SK-N-SH treated with all-trans-retinoic acid at 6 μM for 48 hours (cell line): ENCODE data around the gene SERPINB4.
"Not testable (repeated sequence)": the region's sequence is repeated elsewhere in the genome, so short reads cannot be mapped to it uniquely, and the experiment has no call there.

ENCODE experiments used
- ATAC-seq: fragments of 200-7000 bp; cut with Tn5 transposase; 3 replicates; pipeline ENCODE4 v1.9.1; 2020; ENCODE audit warnings: mild to moderate bottlenecking, moderate library complexity
- ARNTL ChIP-seq: fragments of 450-650 bp; formaldehyde crosslinking; IDR thresholded peaks from 2 replicates; pipeline ENCODE4 v1.5.0; 2020; ENCODE audit warnings: low read depth, mild to moderate bottlenecking, moderate library complexity, borderline replicate concordance
- ESRRG ChIP-seq: fragments of 250-450 bp; sonication (Bioruptor Pico); IDR thresholded peaks from 2 replicates; pipeline ENCODE4 v1.6.1; 2021; ENCODE audit warnings: mild to moderate bottlenecking
- GLIS3 ChIP-seq: fragments of 250-450 bp; sonication (Bioruptor Pico); IDR thresholded peaks from 2 replicates; pipeline ENCODE4 v1.5.0; 2020; ENCODE audit warnings: mild to moderate bottlenecking, moderate library complexity
- ISL1 ChIP-seq: fragments of 250-450 bp; sonication (Bioruptor Pico); IDR thresholded peaks from 2 replicates; pipeline ENCODE4 v2.1.2; 2022; ENCODE audit warnings: mild to moderate bottlenecking, moderate library complexity
- PPARA ChIP-seq: fragments of 250-450 bp; sonication (Bioruptor Pico); IDR thresholded peaks from 2 replicates; pipeline ENCODE4 v1.5.0; 2020; ENCODE audit warnings: mild to moderate bottlenecking, borderline replicate concordance
- RARB ChIP-seq: fragments of 250-450 bp; sonication (Bioruptor Pico); IDR thresholded peaks from 2 replicates; pipeline ENCODE4 v1.8.0; 2021; ENCODE audit warnings: mild to moderate bottlenecking, moderate library complexity
- TOX ChIP-seq: fragments of 250-450 bp; sonication (Bioruptor Pico); IDR thresholded peaks from 2 replicates; pipeline ENCODE4 v1.8.0; 2021; ENCODE audit warnings: mild to moderate bottlenecking, moderate library complexity, borderline replicate concordance
- ZFP3 ChIP-seq: fragments of 250-450 bp; sonication (Bioruptor Pico); IDR thresholded peaks from 2 replicates; pipeline ENCODE4 v1.5.0; 2020; ENCODE audit warnings: mild to moderate bottlenecking, moderate library complexity
- ZFP30 ChIP-seq: fragments of 450-650 bp; formaldehyde crosslinking; IDR thresholded peaks from 2 replicates; pipeline ENCODE4 v1.5.0; 2022; ENCODE audit warnings: mild to moderate bottlenecking, moderate library complexity
- ZNF565 ChIP-seq: fragments of 450-650 bp; formaldehyde crosslinking; conservative IDR thresholded peaks from 2 replicates; pipeline ENCODE4 v1.5.0; 2020; ENCODE audit warnings: low read depth, mild to moderate bottlenecking, moderate library complexity
- ZNF70 ChIP-seq: fragments of 450-650 bp; formaldehyde crosslinking; IDR thresholded peaks from 2 replicates; pipeline ENCODE4 v1.5.0; 2020; ENCODE audit warnings: mild to moderate bottlenecking, moderate library complexity
- ZNF8 ChIP-seq: fragments of 450-650 bp; formaldehyde crosslinking; IDR thresholded peaks from 2 replicates; pipeline ENCODE4 v1.5.0; 2020; ENCODE audit warnings: mild to moderate bottlenecking, moderate library complexity
- TF ChIP-seq, protein P1 (sequence below): fragments of 250-450 bp; sonication (Bioruptor Pico); IDR thresholded peaks from 2 replicates; pipeline ENCODE4 v1.8.0; 2021; ENCODE audit warnings: low read depth, mild to moderate bottlenecking, moderate library complexity, borderline replicate concordance
- TF ChIP-seq, protein P2 (sequence below): fragments of 250-450 bp; sonication (Bioruptor Pico); IDR thresholded peaks from 2 replicates; pipeline ENCODE4 v1.5.0; 2020; ENCODE audit warnings: mild to moderate bottlenecking, moderate library complexity
- TF ChIP-seq, protein P3 (sequence below): fragments of 250-450 bp; sonication (Bioruptor Pico); IDR thresholded peaks from 2 replicates; pipeline ENCODE4 v1.5.1; 2021; ENCODE audit warnings: mild to moderate bottlenecking, moderate library complexity
- TF ChIP-seq, protein P4 (sequence below): fragments of 250-450 bp; sonication (Bioruptor Pico); IDR thresholded peaks from 2 replicates; pipeline ENCODE4 v1.5.1; 2020; ENCODE audit warnings: low read depth, mild to moderate bottlenecking, moderate library complexity
- TF ChIP-seq, protein P5 (sequence below): fragments of 250-450 bp; sonication (Bioruptor Pico); IDR thresholded peaks from 2 replicates; pipeline ENCODE4 v1.8.0; 2020; ENCODE audit warnings: mild to moderate bottlenecking, moderate library complexity, borderline replicate concordance

The SERPINB4 gene

DNA sequence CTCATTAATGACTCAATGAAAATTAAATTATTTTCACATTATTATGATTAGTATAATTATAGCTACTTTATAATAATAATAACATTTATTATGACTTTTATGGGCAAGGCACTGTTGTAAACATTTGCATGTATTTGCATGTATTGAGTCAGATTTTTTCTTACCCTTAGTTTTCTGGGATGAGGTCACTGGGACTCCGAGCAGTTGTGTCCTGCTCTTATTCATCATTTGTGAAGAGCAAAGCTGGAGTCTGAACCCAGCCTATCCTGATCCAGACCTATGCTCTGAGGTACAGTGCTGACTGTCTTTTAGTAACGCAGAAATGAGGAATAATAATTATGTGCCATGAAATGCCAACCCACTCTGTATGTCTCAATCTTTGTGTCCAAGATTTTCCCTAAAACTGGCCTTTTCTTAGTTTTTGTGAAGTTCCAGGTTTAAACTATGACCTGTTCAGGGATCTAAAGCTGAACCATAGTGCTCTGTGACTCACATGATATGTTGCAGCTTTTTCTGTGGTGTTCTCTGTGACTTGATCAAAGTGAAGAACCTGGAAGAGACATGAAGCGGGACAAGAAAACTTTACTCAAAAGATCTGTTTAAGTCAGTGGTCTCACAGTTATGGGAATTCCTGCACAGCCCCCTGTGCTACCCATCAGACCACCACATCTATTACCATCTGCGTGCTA is 1.2 kb downstream of the SERPINB4 start:
- not testable (repeated sequence) for ATAC-seq

DNA sequence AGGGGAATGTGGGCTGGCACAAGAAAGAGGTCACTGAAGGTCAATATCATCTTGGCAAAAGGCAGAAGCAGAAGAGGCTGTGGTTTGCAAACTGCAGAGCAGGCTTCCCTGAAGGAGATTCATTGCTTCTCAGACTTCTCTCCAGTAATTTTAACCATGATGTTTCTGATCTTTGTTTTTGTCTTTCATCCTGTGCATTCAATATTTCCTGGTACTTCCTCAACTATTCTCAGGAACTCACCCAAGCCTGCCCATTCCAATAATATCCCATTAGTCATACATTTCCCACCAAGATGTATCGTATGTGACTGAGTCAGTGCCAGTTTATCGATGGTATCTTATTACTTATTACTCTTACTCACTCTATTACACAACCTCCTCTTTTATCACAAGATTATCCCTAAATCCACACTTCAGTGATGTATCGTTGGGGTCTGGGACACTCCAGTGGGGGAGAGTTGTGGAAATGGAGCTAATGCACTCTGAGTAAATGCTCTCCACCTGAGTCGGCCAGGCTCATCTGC is 2.8 kb downstream of the SERPINB4 start:
- not testable (repeated sequence) for ATAC-seq

DNA sequence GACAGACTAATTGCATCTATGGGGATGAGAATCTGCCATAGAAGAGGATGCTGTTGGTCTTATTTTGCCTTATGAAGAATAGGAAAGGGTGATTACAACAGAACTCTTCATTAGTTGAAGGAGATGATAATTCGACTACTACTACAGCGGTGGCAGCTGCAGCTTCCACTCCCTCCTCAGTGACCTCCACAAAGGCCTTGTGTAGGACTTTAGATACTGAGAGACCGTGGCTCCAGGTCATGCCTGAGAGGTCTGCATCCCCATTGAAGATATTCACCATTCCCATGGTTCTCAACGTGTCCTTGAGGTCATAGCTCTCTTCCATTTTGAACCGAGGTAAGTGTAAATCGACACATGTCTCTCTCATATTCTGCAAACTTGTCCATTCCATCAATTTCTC is 6.4 kb downstream of the SERPINB4 start:
- TF ChIP-seq, protein P1, sequence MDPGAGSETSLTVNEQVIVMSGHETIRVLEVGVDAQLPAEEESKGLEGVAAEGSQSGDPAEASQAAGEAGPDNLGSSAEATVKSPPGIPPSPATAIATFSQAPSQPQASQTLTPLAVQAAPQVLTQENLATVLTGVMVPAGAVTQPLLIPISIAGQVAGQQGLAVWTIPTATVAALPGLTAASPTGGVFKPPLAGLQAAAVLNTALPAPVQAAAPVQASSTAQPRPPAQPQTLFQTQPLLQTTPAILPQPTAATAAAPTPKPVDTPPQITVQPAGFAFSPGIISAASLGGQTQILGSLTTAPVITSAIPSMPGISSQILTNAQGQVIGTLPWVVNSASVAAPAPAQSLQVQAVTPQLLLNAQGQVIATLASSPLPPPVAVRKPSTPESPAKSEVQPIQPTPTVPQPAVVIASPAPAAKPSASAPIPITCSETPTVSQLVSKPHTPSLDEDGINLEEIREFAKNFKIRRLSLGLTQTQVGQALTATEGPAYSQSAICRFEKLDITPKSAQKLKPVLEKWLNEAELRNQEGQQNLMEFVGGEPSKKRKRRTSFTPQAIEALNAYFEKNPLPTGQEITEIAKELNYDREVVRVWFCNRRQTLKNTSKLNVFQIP (CRISPR knock-in tag) = no peak
- TF ChIP-seq ZNF70 = no peak
- TF ChIP-seq RARB (CRISPR knock-in tag) = no peak
- TF ChIP-seq, protein P2, sequence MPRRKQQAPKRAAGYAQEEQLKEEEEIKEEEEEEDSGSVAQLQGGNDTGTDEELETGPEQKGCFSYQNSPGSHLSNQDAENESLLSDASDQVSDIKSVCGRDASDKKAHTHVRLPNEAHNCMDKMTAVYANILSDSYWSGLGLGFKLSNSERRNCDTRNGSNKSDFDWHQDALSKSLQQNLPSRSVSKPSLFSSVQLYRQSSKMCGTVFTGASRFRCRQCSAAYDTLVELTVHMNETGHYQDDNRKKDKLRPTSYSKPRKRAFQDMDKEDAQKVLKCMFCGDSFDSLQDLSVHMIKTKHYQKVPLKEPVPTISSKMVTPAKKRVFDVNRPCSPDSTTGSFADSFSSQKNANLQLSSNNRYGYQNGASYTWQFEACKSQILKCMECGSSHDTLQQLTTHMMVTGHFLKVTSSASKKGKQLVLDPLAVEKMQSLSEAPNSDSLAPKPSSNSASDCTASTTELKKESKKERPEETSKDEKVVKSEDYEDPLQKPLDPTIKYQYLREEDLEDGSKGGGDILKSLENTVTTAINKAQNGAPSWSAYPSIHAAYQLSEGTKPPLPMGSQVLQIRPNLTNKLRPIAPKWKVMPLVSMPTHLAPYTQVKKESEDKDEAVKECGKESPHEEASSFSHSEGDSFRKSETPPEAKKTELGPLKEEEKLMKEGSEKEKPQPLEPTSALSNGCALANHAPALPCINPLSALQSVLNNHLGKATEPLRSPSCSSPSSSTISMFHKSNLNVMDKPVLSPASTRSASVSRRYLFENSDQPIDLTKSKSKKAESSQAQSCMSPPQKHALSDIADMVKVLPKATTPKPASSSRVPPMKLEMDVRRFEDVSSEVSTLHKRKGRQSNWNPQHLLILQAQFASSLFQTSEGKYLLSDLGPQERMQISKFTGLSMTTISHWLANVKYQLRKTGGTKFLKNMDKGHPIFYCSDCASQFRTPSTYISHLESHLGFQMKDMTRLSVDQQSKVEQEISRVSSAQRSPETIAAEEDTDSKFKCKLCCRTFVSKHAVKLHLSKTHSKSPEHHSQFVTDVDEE = no peak
- no peak for TF ChIP-seq GLIS3 (CRISPR knock-in tag)
- TF ChIP-seq, protein P3, sequence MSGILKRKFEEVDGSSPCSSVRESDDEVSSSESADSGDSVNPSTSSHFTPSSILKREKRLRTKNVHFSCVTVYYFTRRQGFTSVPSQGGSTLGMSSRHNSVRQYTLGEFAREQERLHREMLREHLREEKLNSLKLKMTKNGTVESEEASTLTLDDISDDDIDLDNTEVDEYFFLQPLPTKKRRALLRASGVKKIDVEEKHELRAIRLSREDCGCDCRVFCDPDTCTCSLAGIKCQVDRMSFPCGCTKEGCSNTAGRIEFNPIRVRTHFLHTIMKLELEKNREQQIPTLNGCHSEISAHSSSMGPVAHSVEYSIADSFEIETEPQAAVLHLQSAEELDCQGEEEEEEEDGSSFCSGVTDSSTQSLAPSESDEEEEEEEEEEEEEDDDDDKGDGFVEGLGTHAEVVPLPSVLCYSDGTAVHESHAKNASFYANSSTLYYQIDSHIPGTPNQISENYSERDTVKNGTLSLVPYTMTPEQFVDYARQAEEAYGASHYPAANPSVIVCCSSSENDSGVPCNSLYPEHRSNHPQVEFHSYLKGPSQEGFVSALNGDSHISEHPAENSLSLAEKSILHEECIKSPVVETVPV = no peak
- no peak for TF ChIP-seq ZNF8
- no peak for ATAC-seq

DNA sequence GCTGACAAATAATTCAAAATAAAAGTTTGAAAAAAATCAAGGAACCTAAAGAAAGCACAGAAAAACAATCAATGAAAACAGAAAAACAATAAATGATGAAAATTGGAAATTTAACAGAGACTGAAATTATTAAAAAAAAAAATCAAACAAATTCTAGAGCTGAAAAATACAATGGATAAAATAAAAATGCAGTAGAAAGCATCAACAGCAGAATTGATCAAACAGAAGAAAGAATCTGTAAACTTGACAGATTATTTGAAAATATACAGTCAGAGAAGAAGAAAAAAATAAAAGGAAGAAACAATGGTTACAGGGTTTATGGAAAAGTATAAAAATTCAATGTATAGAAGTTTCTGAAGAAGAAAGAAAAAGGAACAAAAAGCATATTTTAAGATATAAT is 16.2 kb downstream of the SERPINB4 start:
- TF ChIP-seq ZNF70 = no peak
- TF ChIP-seq, protein P2 = no peak
- no peak for TF ChIP-seq ISL1
- TF ChIP-seq, protein P3 = no peak
- no peak for TF ChIP-seq ARNTL
- ATAC-seq = no peak

DNA sequence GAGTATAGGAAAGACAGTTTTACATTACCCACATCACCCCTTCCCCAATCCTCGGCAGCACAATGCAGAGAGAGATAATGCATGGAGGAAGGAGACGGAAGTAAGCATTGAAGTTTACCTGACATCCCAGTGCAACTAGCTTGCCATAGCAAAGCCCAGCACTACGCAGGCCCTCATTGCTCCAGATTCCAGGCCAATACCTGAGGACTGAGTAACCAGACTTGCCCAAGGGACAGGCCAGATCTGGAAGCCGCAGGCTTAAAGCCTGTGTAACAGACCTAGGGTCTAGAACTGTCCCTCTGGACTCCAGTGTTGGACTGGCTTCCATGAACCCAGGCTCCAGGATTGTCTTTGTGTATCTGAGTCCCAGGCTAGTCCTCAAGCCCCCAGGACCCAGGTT is 17.6 kb downstream of the SERPINB4 start:
- no peak for ATAC-seq
- TF ChIP-seq RARB (CRISPR knock-in tag) (no peak), TOX (CRISPR knock-in tag) (no peak), ZNF8 (no peak), ZFP30 (CRISPR knock-in tag) (no peak), ZNF565 (CRISPR knock-in tag) (no peak), PPARA (no peak), ESRRG (CRISPR knock-in tag) (no peak), ZFP3 (CRISPR knock-in tag) (no peak), ISL1 (no peak)
- TF ChIP-seq, protein P4, sequence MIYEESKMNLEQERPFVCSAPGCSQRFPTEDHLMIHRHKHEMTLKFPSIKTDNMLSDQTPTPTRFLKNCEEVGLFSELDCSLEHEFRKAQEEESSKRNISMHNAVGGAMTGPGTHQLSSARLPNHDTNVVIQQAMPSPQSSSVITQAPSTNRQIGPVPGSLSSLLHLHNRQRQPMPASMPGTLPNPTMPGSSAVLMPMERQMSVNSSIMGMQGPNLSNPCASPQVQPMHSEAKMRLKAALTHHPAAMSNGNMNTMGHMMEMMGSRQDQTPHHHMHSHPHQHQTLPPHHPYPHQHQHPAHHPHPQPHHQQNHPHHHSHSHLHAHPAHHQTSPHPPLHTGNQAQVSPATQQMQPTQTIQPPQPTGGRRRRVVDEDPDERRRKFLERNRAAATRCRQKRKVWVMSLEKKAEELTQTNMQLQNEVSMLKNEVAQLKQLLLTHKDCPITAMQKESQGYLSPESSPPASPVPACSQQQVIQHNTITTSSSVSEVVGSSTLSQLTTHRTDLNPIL (CRISPR knock-in tag) = no peak
- TF ChIP-seq, protein P5, sequence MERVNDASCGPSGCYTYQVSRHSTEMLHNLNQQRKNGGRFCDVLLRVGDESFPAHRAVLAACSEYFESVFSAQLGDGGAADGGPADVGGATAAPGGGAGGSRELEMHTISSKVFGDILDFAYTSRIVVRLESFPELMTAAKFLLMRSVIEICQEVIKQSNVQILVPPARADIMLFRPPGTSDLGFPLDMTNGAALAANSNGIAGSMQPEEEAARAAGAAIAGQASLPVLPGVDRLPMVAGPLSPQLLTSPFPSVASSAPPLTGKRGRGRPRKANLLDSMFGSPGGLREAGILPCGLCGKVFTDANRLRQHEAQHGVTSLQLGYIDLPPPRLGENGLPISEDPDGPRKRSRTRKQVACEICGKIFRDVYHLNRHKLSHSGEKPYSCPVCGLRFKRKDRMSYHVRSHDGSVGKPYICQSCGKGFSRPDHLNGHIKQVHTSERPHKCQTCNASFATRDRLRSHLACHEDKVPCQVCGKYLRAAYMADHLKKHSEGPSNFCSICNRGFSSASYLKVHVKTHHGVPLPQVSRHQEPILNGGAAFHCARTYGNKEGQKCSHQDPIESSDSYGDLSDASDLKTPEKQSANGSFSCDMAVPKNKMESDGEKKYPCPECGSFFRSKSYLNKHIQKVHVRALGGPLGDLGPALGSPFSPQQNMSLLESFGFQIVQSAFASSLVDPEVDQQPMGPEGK (CRISPR knock-in tag) = no peak
- TF ChIP-seq, protein P3 = no peak
